Endothelial cell of hepatic sinusoid (primary cell): ENCODE results near the gene GALNT9.
"Not testable (repeated sequence)": the region's sequence is repeated elsewhere in the genome, so short reads cannot be mapped to it uniquely, and the experiment has no call there.

Experiments used
- in situ Hi-C: cut with HindIII; loops from 2 replicates; pipeline ENCODE4 v1.10.0; 2017; ENCODE audit warnings: low sequenced_read_pairs

GALNT9 gene

DNA sequence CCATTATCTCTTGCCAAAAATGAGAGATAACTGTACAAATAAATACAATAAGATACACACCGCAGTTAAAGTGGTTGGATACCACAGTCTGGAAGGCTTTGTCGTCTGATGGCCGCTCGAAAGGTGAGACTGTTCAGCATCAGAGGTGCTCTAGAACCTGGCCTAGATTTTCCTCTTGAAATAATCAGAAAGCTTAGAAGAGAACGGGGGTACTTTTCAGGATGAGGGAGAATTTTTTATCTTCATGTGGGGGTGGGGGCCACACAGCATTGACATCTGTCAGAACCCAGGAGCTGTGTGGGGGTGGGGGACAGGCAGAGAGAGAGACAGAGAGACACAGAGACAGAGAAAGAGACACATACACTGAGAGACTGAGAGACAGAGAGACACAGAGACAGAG is 90.5 kb downstream of the GALNT9 start:
- in situ Hi-C loops = no loop called here

GRCh38 chr12:132238488-132238854 is 90.9 kb downstream of the GALNT9 start:
- in situ Hi-C loops = no loop called here

GRCh38 chr12:132237772-132238487 is 91.5 kb downstream of the GALNT9 start:
- in situ Hi-C loops = no loop called here

GRCh38 chr12:132236930-132237771 is 92.2 kb downstream of the GALNT9 start:
- in situ Hi-C loops = no loop called here

DNA sequence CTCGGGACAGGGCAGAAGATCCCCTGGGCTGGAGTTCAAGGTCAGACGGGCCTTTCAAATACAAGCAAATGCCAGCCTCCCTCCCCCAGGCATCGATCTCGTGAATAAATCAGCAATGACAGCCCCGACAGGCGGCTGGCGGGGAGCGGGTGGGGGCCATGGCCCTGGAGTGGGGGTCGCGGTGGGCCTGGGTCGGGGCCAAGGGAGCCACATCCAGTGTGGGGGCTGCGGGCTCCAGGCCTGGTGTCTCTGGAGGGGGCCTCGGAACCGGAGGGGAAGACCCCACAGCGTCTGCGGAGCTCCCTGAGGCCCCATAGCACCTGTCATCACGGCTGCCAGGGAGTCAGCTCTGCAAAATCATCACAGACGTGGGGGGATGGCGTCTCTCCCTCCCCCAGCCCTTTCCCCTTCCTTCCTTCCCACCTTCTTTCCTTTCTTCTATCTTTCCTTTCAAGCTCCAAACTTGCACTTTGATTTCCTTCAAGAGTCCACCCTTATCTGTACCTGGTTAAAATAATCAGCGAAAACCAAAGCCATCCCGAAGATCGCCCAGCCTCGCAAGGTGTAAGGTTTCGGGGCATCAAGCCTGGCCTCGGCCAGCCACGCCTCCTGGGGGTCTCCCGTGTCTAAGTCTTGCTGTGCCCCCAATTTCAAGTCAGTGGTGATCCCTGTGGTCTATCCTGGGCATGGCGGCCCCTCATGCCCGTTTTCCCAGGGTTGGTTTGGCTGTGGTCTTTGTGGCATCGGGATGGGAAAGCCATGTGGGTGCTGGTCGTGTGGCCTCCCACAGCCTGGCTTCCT is 93.1 kb downstream of the GALNT9 start:
- in situ Hi-C loops = no loop called here

GRCh38 chr12:132235116-132235820 is 94.1 kb downstream of the GALNT9 start:
- in situ Hi-C loops = no loop called here

DNA sequence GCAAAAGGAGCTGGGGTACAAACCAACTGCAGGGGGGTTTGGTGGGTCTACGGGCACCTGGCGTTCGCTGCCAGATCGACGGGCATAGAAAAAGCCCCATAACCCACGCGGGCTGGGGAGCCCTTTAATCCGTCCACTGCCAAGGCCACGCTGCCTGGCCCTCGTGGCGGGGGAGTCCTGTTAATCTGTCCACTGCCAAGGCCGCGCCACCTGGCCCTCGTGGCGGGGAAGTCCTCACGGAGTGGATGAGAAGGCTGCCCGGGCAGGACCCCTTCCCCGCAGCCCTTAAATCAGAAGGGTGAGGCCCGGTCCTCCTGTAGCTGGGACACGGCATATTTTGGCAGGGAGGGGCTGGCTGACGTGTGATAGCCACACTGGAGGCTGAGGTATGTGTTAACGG is 99.0 kb downstream of the GALNT9 start:
- in situ Hi-C loops = no loop called here

GRCh38 chr12:132229926-132230325 is 99.5 kb downstream of the GALNT9 start:
- in situ Hi-C loops = loop anchor here (5.0 kb wide), 1 partner anchor 52 kb away; no protein-coding TSS in a partner anchor

DNA sequence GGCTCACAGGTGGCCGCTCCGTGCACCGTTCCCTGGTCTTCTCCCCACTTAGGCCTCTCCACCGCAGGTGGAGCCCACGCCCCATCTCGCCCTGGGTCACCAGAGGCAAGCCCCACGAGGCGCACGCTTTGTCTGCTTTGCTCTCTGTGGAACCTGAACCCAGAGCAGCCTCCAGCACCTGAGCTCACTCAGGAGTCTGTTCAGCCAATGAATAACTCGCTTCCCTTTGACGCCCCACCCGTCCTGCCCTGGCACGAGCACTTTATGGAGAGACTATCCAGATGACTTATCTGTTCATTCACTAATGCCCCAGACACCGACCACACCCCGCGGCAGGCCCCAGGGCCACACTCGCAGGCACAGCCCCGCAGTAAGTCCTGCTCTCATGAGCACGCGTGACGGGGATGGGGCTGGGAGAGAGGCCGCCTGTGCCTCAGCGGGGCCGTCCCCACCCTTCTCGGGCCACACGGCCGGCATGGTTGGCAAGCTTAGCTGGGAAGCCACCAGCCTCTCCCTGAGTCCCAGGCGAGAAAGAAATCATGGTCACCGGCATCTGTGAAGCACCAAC is 100.1 kb downstream of the GALNT9 start:
- in situ Hi-C loops = loop anchor here (5.0 kb wide), 1 partner anchor 53 kb away; no protein-coding TSS in a partner anchor

GRCh38 chr12:132228476-132229192 is 100.8 kb downstream of the GALNT9 start:
- in situ Hi-C loops = loop anchor here (5.0 kb wide), 1 partner anchor 54 kb away; no protein-coding TSS in a partner anchor

DNA sequence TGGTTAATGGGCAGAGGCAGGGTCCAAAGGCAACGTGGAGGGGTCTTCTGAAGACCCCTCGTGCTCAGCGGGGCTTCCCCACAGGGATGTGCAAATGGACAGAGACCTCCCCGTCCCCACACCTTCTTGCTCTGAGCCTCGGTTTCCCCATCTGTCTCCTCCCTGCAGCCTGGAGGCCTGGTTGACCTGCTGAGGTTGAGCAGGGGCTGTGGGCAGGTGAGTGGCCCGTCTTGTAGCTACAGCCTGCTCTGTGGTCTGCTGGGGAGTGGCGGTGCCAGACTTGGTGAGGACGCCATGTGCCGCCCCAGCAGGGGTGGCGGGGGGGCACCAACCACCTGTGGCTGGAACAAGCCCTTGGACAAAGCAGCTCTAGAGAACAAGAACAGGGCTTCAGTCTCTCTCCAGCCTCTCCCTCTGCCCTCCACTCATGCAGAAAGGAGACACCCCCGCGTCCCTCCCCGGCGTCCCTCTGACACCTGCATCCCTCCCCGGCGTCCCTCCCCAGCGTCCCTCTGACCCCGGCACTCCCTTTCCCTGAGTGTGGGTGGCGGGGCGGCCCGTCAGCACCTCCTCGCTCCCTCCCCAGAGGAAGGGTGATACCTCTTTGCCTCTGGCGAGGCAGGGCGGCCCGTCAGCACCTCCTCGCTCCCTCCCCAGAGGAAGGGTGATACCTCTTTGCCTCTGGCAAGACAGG is 101.5 kb downstream of the GALNT9 start:
- in situ Hi-C loops = loop anchor here (5.0 kb wide), 1 partner anchor 54 kb away; no protein-coding TSS in a partner anchor

DNA sequence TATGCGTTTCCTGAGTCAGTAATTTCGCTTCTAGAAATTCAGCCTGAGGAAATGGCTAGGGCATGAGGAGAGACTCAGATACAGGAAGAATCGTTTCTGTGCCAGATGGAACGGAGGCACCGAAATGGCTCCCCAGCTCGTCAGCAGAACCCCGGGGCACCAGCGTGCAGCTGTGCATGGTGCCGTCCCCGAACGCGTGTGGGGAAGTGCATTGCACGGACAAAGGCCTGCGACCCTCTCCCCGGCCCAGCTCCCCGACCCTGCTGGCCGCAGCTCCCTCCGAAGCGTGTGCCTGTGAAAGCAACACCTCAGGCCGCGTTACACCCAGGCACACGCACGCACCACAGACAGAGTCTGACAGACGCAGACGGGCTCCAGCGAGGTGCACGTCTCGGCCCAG is 102.3 kb downstream of the GALNT9 start:
- in situ Hi-C loops = loop anchor here (5.0 kb wide), 1 partner anchor 55 kb away; no protein-coding TSS in a partner anchor

GRCh38 chr12:132226604-132227003 is 102.8 kb downstream of the GALNT9 start:
- in situ Hi-C loops = loop anchor here (5.0 kb wide), 1 partner anchor 56 kb away; no protein-coding TSS in a partner anchor

DNA sequence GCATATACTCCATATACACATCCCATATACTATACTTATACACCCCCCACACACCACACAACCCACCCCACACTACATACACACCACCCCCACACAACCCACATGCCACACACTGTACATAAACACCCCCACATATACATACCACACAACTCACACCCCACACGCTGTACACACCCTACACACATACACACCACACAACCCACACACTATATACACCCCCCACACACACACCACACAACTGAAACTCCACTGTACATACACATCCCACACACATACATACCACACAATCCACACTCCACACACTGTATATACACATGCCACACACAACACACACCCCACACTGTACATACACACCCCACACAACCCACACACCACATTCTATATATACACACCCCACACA is 104.2 kb downstream of the GALNT9 start:
- in situ Hi-C loops = loop anchor here (5.0 kb wide), 1 partner anchor 57 kb away; no protein-coding TSS in a partner anchor

DNA sequence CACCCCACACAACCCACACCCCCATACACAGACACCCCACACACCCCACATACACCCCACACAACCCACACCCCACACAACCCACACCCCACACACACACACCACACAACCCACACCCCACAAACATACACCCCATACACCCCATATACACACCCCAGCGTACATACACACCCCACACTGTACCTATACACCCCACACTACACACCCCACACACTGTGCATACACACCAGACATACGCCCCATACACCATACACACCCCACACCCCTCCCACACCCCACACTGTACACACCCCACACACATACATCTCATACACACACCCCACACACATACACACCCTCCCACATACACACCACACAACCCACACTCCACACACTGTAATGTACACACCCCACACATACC is 104.9 kb downstream of the GALNT9 start:
- in situ Hi-C loops = no loop called here

DNA sequence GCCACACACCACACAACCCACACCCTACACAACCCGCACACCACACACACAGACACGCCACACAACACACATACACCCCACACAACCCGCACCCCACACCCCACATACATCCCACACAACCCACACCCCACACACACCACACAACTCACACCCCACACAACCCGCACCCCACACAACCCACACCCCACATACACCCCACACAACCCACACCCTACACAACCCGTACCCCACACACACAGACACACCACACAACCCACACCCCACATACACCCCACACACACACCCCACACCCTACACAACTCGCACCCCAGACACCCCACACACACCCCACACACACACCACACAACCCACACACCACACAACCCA is 106.6 kb downstream of the GALNT9 start:
- in situ Hi-C loops = no loop called here

GRCh38 chr12:132222096-132222807 is 107.1 kb downstream of the GALNT9 start:
- in situ Hi-C loops = no loop called here

- in situ Hi-C loops = not testable (repeated sequence)
These were observed 109.6 kb downstream of the GALNT9 start for GRCh38 chr12:132219761-132220160.
